ENCODE data around the gene HIVEP1. TPM values are rescaled to one million over a fixed set of nuclear protein-coding genes. Genes with fewer than 3 reads are reported as not detected.

The HIVEP1 gene
- total RNA-seq, 1 donor from 2014 or later: 22.8 TPM

- ATAC-seq: no peak
- Histone ChIP-seq H3K9me3 (no peaks in the 10 kb centered on the region), H3K4me1 (peaks cover 7% of the 10 kb centered on the region), H3K27ac (no peak overlapping the region), H3K27me3 (ENCODE audit: low read depth) (no peaks in the 10 kb centered on the region), H3K4me3 (no peak overlapping the region), H3K36me3 (no peaks in the 10 kb centered on the region)
- intact Hi-C loops (cut with DNase I): no loop called here
- TF ChIP-seq CTCF (IDR thresholded peaks at IDR 0.05): no peak
- DNase-seq: no peak
Measured at GRCh38 chr6:12081771-12082170, 69.7 kb downstream of the HIVEP1 start.

GRCh38 chr6:12082368-12082767, 70.3 kb downstream of the HIVEP1 start:
- intact Hi-C loops (cut with DNase I): no loop called here
- H3K4me3 ChIP-seq: no peak overlapping the region

GRCh38 chr6:12083302-12083701, 71.2 kb downstream of the HIVEP1 start:
- Histone ChIP-seq H3K4me1 (peaks cover 7% of the 10 kb centered on the region), H3K36me3 (no peaks in the 10 kb centered on the region), H3K27me3 (ENCODE audit: low read depth) (no peaks in the 10 kb centered on the region), H3K27ac (no peak overlapping the region), H3K4me3 (no peak overlapping the region), H3K9me3 (no peaks in the 10 kb centered on the region)
- DNase-seq (no peak), ATAC-seq (no peak)
- TF ChIP-seq CTCF (IDR thresholded peaks at IDR 0.05): no peak
- intact Hi-C loops (cut with DNase I): no loop called here

More at GRCh38 chr6:12082368-12082767, 70.3 kb downstream of the HIVEP1 start:
- H3K27ac ChIP-seq: no peak overlapping the region
- H3K27me3 ChIP-seq (ENCODE audit: low read depth): no peaks in the 10 kb centered on the region
- H3K36me3 ChIP-seq: no peaks in the 10 kb centered on the region
- DNase-seq (no peak), ATAC-seq (no peak)
- TF ChIP-seq CTCF (IDR thresholded peaks at IDR 0.05): no peak
- H3K4me1 ChIP-seq: peaks cover 7% of the 10 kb centered on the region
- H3K9me3 ChIP-seq: no peaks in the 10 kb centered on the region

GRCh38 chr6:12083763-12084162, 71.7 kb downstream of the HIVEP1 start:
- ATAC-seq (no peak), DNase-seq (no peak)
- no peaks in the 10 kb centered on the region for H3K27me3 ChIP-seq (ENCODE audit: low read depth)
- no peak for TF ChIP-seq CTCF (IDR thresholded peaks at IDR 0.05)
- intact Hi-C loops (cut with DNase I): no loop called here
- no peak overlapping the region for H3K27ac ChIP-seq
- H3K9me3 ChIP-seq: no peaks in the 10 kb centered on the region
- no peaks in the 10 kb centered on the region for H3K36me3 ChIP-seq
- no peak overlapping the region for H3K4me3 ChIP-seq
- H3K4me1 ChIP-seq: peaks cover 7% of the 10 kb centered on the region

- ATAC-seq (no peak), DNase-seq (no peak)
- no peak for TF ChIP-seq CTCF (IDR thresholded peaks at IDR 0.05)
- H3K27me3 ChIP-seq (ENCODE audit: low read depth): no peaks in the 10 kb centered on the region
- peaks cover 7% of the 10 kb centered on the region for H3K4me1 ChIP-seq
- intact Hi-C loops (cut with DNase I): no loop called here
- H3K9me3 ChIP-seq: no peaks in the 10 kb centered on the region
- H3K4me3 ChIP-seq: no peak overlapping the region
- H3K36me3 ChIP-seq: no peaks in the 10 kb centered on the region
- no peak overlapping the region for H3K27ac ChIP-seq
Measured at GRCh38 chr6:12084681-12085080, 72.6 kb downstream of the HIVEP1 start.

GRCh38 chr6:12088531-12088930, 76.4 kb downstream of the HIVEP1 start:
- DNase-seq: no peak

More at GRCh38 chr6:12088531-12088930, 76.4 kb downstream of the HIVEP1 start:
- Histone ChIP-seq H3K27ac (no peak overlapping the region), H3K36me3 (no peaks in the 10 kb centered on the region), H3K9me3 (no peaks in the 10 kb centered on the region), H3K4me3 (no peak overlapping the region), H3K27me3 (ENCODE audit: low read depth) (no peaks in the 10 kb centered on the region), H3K4me1 (peaks cover 4% of the 10 kb centered on the region)
- ATAC-seq: no peak
- TF ChIP-seq CTCF (IDR thresholded peaks at IDR 0.05): no peak
- intact Hi-C loops (cut with DNase I): no loop called here

Measured in lower lobe of right lung (tissue), 2 donors.